VCaP (cell line): Measurements from ENCODE around the gene KRTAP10-9.
A peak's percentile ranks its signal among the peaks of the same experiment; 100 is the strongest.
"Not testable (repeated sequence)": the region's sequence is repeated elsewhere in the genome, so short reads cannot be mapped to it uniquely, and the experiment has no call there.

Experiments used
- H3K27ac ChIP-seq: fragments of 450-650 bp; 2 replicates; pipeline ENCODE4 v1.5.1; 2017
- CTCF ChIP-seq: fragments of 450-650 bp; conservative IDR thresholded peaks from 2 replicates; pipeline ENCODE4 v1.5.1; 2017; ENCODE audit warnings: mild to moderate bottlenecking, moderate library complexity

KRTAP10-9 gene

DNA sequence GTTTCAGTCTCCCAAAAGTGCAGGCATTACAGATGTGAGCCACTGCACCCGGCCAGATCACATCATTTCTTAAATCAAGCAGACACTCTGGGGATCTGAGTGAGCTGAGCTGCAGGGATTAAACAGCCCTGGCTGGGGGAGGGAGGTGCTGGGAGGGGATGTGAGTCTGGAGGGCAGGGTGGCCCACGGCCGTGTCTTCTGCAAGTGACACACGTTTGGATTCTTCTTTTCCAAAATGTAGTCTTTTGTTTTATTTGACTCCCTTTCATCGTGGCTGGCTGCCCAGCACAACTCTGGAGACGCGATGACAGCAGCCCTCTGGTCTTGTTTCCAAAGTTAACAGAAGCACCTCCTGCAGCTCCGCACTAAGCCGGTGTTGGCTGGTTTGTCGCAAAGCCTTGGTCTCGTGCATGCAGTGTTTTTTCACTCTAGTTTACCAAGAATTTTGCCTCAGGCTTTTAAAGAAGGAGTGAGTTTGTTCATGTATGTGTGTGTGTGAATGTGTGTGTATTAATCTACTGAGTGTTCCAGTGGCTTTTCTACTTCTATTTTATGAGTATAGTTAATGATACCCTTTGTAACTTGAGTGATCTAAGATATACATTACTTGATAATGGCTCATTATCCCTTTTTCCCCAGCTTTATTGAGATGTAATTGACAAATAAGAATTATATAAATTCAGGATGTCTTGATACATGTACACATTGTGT is 43.6 kb upstream of the KRTAP10-9 start:
- TF ChIP-seq CTCF, result no peak
- H3K27ac ChIP-seq, result peak overlapping the region; percentile 49; the same call in 1 of the 2 replicates

- peak overlapping the region; percentile 49; the same call in 1 of the 2 replicates for H3K27ac ChIP-seq
- TF ChIP-seq CTCF, result no peak
Measured at GRCh38 chr21:44583800-44584147, 43.1 kb upstream of the KRTAP10-9 start.

- H3K27ac ChIP-seq, result no peak overlapping the region
- TF ChIP-seq CTCF, result no peak
Measured at GRCh38 chr21:44585892-44586291, 41.0 kb upstream of the KRTAP10-9 start.

DNA sequence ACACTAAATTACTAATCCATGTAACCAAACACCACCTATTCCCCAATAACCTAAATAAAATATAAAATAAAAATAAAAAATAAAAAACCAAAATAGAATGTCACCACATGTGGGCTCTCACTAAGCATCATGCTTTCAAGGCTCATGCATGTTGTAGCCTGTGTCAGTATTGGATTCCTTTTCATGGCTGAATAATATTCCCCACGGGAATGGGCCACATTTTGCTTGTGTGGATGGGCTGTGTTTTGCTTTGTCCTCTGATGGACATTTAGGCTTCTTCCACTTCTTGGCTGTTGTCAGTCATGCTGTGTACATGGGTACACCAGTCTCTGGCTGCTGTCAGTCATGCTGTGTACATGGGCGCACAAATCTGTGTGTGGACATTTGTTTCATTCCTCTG is 37.8 kb upstream of the KRTAP10-9 start:
- no peak for TF ChIP-seq CTCF
- H3K27ac ChIP-seq, result no peak overlapping the region

GRCh38 chr21:44589586-44590305 is 37.1 kb upstream of the KRTAP10-9 start:
- H3K27ac ChIP-seq, result no peak overlapping the region
- no peak for TF ChIP-seq CTCF

DNA sequence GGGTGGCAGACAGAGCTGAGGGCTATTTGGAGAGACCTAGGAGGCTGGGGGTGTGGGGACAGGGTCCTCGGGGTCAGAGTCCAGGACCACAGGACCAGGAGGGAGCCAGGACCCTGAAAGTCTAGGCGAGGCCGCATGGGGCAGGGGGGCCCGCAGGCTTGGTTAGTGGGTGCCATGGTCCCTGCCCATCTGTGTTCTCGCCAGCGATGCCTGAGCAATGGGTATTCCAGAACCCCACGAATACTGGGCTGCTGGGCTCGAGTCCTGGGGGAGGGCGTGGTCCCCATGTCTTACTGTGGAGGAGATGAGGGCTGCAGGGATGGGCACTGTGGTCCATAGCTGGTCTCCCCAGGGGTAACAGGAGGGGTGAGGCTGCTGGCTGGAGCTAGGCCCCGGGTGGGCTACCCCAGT is 36.6 kb upstream of the KRTAP10-9 start:
- H3K27ac ChIP-seq, result no peak overlapping the region
- TF ChIP-seq CTCF, result no peak

DNA sequence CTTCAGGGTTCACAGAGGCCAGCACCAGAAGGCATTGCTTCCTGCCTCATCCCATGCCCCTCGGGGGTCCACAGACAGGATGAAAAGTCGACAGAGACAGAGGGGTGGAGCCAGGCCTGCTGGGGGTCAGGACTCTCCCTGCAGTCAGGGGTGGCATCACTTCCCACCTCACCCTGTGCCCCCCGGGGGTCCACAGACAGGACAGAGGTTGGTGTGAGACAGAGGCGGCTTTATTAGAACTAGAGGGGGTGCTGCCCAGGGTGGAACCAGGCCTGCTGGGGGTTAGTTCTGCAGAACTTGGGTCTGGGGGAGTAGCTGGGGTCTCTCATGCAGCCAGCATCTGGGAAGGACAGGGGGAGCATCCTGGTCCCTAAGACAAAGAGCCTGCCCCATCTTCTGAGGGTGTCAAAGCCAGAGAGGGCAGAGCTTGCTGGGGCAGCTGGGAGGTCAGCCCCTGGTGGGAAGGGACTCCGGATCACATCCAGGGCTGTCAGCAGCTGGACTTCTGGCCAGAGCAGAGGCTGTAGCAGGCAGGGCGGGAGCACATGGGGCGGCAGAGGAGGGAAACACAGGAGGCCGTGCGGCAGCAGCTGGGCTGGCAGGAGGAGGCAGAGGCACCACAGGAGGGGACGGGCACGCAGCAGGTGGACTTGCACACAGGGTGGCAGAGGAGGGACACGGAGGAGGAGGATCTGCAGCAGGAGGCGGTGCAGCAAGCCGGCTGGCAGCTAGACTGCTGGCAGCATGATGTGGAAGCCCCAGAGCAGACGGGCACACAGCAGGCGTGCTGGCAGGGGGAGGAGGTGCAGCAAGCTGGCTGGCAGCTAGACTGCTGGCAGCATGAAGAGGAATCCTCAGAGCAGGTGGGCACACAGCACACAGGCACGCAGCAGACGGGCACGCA is 35.7 kb upstream of the KRTAP10-9 start:
- not testable (repeated sequence) for H3K27ac ChIP-seq

DNA sequence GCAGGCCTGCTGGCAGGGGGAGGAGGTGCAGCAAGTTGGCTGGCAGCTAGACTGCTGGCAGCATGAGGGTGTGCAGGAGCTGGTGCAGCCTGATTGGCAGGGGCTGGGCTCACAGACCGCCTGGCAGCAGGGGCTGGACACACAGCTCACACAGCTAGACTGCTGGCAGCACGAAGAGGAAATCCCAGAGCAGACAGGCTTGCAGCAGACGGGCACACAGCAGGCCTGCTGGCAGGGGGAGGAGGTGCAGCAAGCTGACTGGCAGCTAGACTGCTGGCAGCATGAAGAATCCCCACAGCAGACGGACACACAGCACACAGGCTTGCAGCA is 35.1 kb upstream of the KRTAP10-9 start:
- not testable (repeated sequence) for H3K27ac ChIP-seq
